ENCODE data around the gene SNX24. TPM values are rescaled to one million over a fixed set of nuclear protein-coding genes. Genes with fewer than 3 reads are reported as not detected.

SNX24 gene
- total RNA-seq, 1 experiment from 2014 or later, result 10.8 TPM

- no peak for TF ChIP-seq REST (IDR thresholded peaks at IDR 0.05; ENCODE audit: low read depth)
Measured at GRCh38 chr5:122871661-122872060, 26.2 kb downstream of the SNX24 start (continued).

GRCh38 chr5:122874179-122874875 is 28.9 kb downstream of the SNX24 start:
- intact Hi-C loops (cut with micrococcal nuclease), result no loop called here
- Histone ChIP-seq H3K4me1 (ENCODE audit: control insufficient read depth in 1 of 2, insufficient read depth in 2 of 2, low read length in 2 of 2) (no peaks in the 10 kb centered on the region), H3K9me2 (ENCODE audit: insufficient read depth) (no peaks in the 10 kb centered on the region), H3K27me3 (ENCODE audit: insufficient read depth, low read length) (no peaks in the 10 kb centered on the region), H3K27ac (ENCODE audit: low read depth, low read length) (no peak overlapping the region), H4K20me1 (ENCODE audit: insufficient read depth) (no peaks in the 10 kb centered on the region), H3K9ac (ENCODE audit: low read length) (no peak overlapping the region), H3K4me2 (ENCODE audit: low read length) (no peak overlapping the region), H2AFZ (ENCODE audit: low read depth, low read length, poor library complexity, severe bottlenecking) (no peak overlapping the region), H3K4me3 (replicated peaks in 1 of 2; ENCODE audit: low read depth in 1 of 2, low read length in 2 of 2) (no peak overlapping the region), H3K79me2 (ENCODE audit: insufficient read depth, low read length) (no peaks in the 10 kb centered on the region), H3K9me3 (ENCODE audit: control insufficient read depth in 1 of 2, insufficient read depth in 1 of 2, low read depth in 1 of 2, low read length in 2 of 2) (no peaks in the 10 kb centered on the region), H3K36me3 (ENCODE audit: control insufficient read depth in 1 of 2, insufficient read depth in 2 of 2, low read length in 2 of 2) (no peaks in the 10 kb centered on the region)
- ChIA-PET POLR2A (no interaction called here), RAD21 (ENCODE audit: low non-redundant PET in 1 of 2, low total read pairs in 2 of 2, uncharacterized antibody in 2 of 2, unreplicated experiment in 2 of 2) (no interaction called here), CTCF (no interaction called here)
- ATAC-seq (no peak), DNase-seq (ENCODE audit: low read depth, low spot score) (no peak)
- BruUV-seq (replicated peaks), result no TSS peak
- TF ChIP-seq SP1 (IDR thresholded peaks at IDR 0.05; ENCODE audit: low read depth), result no peak
- no peak for TF ChIP-seq SIN3A (IDR thresholded peaks at IDR 0.05; ENCODE audit: low read depth)
- no peak for TF ChIP-seq RAD21 (IDR thresholded peaks at IDR 0.05; ENCODE audit: low read depth)
- no peak for TF ChIP-seq CTCF (IDR thresholded peaks at IDR 0.05 in 2 of 3, conservative IDR thresholded peaks at IDR 0.05 in 1 of 3; ENCODE audit: borderline replicate concordance in 1 of 3, insufficient read depth in 1 of 3, low read depth in 2 of 3, low read length in 2 of 3)
- TF ChIP-seq JUND (IDR thresholded peaks at IDR 0.05), result no peak
- TF ChIP-seq YY1 (IDR thresholded peaks at IDR 0.05; ENCODE audit: extremely low read depth, insufficient replicate concordance, low read depth, low read length), result no peak
- no peak for TF ChIP-seq ATF3 (IDR thresholded peaks at IDR 0.05)
- TF ChIP-seq EZH2 (IDR thresholded peaks at IDR 0.05), result no peak
- no peak for TF ChIP-seq EGR1 (IDR thresholded peaks at IDR 0.05; ENCODE audit: low read depth)
- no peak for TF ChIP-seq REST (IDR thresholded peaks at IDR 0.05; ENCODE audit: low read depth)
- TF ChIP-seq ELF1 (IDR thresholded peaks at IDR 0.05; ENCODE audit: borderline replicate concordance, low read depth), result no peak
- TF ChIP-seq ZNF274 (IDR thresholded peaks at IDR 0.05; ENCODE audit: low read depth, low read length), result no peak
